SH-SY5Y (cell line): ENCODE measurements around the gene SLC45A1.

Source experiments
- GATA2 ChIP-seq: IDR thresholded peaks from 2 replicates; pipeline ENCODE4 v1.6.1; 2011; ENCODE audit warnings: mild to moderate bottlenecking, low read depth, low read length
- GATA3 ChIP-seq: IDR thresholded peaks from 2 replicates; pipeline ENCODE4 v1.6.1; 2011; ENCODE audit warnings: low read depth, mild to moderate bottlenecking, low read length, moderate library complexity

- TF ChIP-seq GATA3 = no peak
- no peak for TF ChIP-seq GATA2
Observed at GRCh38 chr1:8283058-8283884, 34.6 kb upstream of the SLC45A1 start.
